ENCODE results near the gene CFAP61.

Gene CFAP61

GRCh38 chr20:20369250-20370093 lies 317.1 kb downstream of the CFAP61 start:
- no peak for DNase-seq

GRCh38 chr20:20370094-20370575 lies 317.8 kb downstream of the CFAP61 start:
- no peak for DNase-seq

- no peak for DNase-seq
Measured at GRCh38 chr20:20371083-20371482, 318.8 kb downstream of the CFAP61 start.

GRCh38 chr20:20371681-20372080 lies 319.3 kb downstream of the CFAP61 start:
- DNase-seq, result no peak

DNA sequence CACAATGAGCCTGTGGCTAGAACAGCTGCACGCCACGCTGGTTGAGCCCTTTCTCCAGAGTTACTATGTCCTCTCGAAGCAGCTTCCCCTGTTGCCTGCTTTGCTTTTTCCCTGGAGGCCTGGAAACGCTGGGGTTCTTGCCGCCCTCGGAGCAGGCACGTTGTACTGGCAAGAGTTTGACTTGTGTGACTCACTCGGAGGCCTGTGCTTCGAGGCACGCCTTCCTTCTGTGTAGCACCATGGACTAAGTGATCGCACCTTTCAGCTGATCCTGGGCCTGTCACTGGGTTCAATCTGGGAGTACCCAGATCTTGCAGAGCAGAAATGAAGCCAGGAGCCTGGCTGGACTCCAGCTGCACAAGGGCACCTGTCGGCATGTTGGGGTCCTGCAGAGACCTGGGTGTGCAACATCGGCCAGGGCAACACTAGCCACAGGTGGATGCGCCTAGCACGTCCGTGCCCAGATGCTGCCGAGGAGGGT lies 320.8 kb downstream of the CFAP61 start:
- DNase-seq, result no peak

- no peak for DNase-seq
Measured at GRCh38 chr20:20375862-20376261, 323.5 kb downstream of the CFAP61 start.

DNA sequence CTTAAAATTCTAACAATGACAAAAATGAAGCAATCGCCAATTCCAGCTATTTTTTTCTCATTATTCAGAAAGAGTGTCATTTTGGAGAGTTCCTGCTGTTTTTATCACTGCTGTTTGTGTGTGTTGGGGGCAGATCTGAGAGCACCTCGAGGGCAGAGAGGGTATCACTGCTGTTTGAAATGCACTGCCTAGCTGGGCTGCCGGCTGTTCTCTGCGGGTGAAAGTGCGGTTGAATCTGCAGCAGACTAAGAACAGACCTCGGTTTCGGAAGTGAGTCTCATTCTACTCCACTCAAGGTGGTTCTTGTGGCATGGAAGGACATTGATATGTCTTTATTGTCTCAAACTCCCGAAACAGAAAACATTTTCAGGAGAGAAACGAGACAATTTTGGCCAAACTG lies 333.9 kb downstream of the CFAP61 start:
- no peak for DNase-seq

GRCh38 chr20:20390393-20390792 lies 338.1 kb downstream of the CFAP61 start:
- no peak for DNase-seq

DNA sequence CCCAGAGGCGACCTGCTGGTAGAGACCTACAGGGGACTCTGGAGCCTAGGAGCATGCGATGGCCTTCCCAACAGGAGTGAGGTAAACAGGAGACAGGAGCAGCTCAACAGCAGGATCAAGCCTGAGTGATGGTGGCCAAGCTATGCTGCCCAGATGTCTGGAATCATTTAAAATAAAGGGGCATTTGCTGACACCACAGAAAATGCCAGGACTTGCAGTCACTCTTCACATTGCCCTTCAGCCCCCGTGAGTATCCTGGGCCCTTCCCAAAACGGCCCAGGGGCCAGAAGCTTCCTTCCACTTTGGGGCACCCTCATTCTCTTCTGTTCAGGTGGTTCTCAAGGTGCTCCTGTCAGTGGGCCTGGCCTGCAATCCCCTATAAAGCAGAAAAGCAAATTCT lies 338.8 kb downstream of the CFAP61 start:
- no peak for DNase-seq

DNA sequence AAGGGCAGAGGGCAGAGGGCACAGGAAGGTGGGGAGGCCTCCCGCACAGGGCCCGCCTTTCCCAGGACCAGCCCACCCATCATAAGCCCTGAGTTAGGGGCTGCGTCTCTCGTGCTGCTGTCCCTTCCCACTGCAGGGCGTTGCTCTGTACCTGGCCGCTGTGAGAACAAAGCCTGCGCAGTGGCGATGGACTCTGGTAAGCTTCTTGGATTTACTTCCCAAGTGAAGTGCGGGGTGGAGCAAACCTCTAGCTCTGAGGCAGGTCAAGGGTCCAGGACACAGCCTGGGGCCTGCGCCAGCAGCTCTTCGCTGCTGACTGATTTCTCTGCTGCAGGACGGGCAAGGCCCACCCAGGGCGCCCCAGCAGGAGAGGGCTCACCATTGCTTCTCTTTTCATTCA lies 339.4 kb downstream of the CFAP61 start:
- no peak for DNase-seq

GRCh38 chr20:20393207-20394120 lies 341.1 kb downstream of the CFAP61 start:
- DNase-seq, result peak; percentile 77

DNA sequence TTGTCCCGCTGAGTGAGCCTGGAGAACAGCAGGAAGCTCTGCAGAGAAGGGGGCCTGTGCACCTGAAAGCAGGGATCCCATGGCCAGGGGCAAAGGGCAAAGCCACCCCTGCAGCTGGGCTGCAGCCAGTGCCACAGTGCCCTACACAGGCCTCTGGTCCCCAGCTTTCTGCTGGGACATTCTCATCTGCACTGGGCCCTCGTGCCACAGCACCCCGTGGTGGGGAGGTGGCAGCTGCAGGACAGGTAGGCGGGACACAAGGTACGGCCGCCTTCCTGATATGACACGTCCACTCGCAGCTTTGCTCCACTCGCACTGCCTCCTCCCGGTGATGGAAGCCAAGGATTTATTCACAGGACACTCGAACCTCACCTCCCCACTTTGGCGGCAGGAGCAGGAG lies 342.8 kb downstream of the CFAP61 start:
- no peak for DNase-seq

DNA sequence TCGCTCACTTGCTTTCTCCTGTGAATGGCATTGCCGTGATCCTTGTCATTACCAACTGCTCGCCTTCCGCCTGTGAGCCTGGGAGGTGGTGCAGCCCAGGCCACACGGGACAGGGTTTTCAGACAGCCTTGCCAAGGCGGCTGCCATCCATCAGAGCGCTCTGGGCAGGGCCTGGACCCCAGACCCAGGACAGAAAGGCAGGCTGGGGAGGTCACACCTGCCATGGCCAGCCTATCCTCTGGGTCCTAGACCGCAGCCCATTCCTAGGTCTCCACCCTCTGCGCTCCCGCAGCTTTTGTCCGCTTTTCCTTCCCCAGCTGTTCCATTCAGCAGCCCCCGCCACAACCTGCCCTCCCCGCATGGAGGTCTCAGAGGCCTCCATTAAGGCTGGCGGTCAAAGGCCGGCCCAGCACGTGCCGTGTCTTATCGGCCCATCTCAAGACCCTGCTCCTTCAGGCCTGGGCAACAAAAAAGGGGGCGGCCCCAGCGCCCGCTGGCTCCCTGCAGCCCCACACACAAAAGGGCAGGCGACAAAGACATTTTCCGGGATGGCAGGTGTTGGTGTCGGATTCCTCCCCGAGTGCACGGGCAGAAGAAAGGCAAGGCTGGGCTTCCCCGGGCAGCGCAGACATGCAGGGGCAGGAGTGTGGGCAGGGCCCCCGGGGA lies 343.7 kb downstream of the CFAP61 start:
- DNase-seq, result no peak

GRCh38 chr20:20396794-20397193 lies 344.5 kb downstream of the CFAP61 start:
- DNase-seq, result no peak

DNA sequence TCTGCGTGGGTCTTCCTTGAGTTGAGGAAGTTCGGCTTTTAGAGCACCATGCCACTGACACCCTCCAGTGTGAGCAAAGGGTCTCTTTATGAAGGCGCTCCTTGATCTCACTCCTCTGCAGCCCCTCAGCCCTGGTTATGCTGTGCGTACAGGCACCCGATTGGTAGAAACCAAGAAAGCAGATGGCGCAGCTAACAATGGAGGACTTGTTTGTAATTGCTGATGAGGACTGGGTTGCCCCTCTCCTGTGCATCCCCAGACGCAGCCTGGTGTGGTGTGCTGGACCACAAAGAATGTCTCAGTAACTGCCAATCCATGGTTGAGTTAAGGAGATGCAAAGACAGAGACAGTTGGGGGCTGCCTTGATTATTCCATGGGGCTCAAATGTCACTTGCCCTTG lies 345.8 kb downstream of the CFAP61 start:
- DNase-seq, result no peak

DNA sequence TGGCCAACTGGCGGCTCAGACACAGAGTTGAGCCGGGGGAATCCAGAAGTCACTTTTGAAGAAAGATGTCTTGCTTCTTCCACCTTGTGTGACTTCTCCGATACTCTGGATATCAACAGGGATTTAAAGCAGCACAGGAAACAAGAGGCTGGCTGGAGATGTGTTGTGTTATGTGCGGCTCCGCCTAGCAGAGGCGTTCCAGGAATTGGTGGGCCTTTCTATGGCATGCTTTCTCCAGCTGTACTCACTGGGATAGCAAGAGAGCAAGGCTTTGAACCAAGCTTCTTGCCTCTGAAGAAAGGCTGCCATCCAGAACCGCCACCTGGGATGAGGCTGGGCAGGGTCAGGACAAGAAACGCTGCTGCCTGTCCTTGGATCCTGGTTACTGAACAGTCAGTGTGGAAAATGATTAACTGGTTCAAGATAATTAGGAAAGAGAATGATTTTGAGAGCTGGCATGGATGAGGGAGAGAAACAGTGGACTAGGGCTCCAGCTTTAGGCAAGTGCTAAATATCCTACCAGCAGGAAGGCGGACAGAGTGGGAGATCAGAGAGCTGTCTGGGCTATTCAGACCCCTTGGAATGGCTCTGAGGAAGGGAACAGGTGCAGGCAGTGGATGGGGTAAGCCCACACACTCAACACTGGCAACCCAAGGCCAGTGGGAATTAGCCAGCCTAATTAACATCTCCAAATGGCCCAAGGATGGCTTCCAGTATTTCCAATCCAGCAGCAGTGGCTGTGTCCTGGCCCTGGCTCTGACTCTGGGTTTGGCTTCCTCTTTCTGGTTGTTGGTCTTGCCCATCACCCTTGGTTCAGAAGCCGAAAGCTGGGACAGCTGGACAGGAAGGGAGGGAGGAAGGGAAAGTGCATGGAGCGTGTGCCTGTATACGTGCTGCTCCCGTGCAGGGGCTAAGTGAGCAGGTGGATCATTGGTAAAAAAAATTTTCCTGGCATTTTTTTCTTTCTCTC lies 347.5 kb downstream of the CFAP61 start:
- DNase-seq, result peak; percentile 1

DNA sequence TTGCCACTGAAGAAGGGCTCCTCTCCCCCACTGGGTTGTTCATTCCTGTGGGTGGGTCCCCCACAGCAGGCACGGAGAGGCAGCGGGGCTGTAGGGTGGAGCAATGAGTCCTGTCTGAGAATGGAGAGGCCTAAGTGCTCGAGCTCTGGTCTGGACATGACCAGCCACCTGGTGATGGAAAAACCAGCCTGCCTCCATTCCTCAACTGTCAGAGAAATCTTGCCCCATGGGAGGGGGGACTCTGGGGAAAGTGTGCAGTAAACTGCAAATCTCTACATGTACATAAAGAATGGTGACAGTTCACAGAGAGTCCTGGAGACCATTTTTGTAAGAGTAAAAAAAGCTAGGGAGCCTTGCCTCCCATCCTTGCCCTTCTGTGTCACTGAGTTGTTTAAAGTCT lies 349.7 kb downstream of the CFAP61 start:
- DNase-seq, result no peak

- no peak for DNase-seq
Measured at GRCh38 chr20:20404633-20405032, 352.3 kb downstream of the CFAP61 start.

- no peak for DNase-seq
Measured at GRCh38 chr20:20405623-20406022, 353.3 kb downstream of the CFAP61 start.

- no peak for DNase-seq
Measured at GRCh38 chr20:20406306-20406705, 354.0 kb downstream of the CFAP61 start.

DNA sequence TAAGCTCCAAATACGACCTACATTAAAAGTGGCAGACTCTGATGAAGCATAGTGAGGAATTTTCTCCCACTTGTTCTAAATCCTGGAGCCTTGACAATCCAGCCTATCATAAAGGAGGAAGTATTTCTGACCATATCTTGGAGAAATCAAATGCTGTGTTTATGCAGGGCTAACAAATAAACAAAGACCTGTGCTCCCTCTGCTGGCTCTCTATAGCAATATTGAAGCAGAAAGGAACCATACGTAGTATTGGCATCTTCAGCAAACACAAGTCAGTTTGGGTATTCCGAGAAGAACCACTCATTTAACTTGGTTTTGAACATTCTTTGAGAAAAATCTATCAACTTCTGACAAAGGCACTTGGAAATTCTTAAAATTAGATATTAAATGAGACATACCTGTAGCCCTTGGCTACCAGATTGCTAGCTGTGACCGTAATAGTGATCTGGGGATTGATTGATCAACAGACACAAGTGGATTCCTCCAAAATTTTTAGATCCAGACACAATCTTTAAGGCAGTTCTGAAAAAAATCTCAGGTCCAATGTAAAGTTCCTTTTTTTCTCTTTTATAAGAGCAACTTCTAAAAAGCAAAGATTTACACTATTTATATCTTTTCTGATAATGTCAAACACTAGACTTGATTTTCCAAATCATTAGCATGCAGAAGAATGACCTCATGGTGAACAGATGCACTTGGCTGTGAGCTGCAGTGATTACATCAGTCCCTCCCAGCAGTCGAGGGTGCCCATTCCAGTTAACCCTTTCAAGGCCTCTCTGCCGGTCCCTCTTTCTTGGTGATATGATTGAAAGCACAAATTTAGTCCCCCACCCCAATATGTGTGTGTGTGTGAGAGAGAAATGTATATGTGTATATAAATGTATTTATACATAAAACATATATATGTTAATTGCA lies 355.8 kb downstream of the CFAP61 start:
- DNase-seq, result peak; percentile 33

Data from inflammatory macrophage treated with lipopolysaccharide for 4 hours (primary cell).